ENCODE measurements around the gene MRPL1.
"Not testable (repeated sequence)": the region's sequence is repeated elsewhere in the genome, so short reads cannot be mapped to it uniquely, and the experiment has no call there.

Gene MRPL1

DNA sequence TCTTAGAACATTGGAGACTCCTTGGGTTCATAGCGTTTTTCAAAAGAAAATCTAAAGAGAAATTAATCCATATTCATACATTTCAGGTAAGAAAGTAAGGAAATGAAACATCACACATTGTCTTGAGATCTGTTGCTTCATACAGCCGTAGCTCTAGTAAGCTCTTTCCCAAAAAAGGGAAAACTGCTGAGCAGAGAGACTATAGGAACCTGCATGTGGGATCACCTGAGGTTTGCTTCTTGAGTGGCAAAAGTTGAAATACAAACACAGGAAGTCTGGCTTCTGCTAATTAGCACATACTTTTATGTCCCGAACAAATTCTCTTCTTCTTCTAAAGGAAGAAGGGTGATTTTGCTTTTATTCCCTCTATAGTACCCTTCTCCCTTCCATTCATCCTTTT is 57.7 kb downstream of the MRPL1 start:
- no peak for DNase-seq

DNA sequence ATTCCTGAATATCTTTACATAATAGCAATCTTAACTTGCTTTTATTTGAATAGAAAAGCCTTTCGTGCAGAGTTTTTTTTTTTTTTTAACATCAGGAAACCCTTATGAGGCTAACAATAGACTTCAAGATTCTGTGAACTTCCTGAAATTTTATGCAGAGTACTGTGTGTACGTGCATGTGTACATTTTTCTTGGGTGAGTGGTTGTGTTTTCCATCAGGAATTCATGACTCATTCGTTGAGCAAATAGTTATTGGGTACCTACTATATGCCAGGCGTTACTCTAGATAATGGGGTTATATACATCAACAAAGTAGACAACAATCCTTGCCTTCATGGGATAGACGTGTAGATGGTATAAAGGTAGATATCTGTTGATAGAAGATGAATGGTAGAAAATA is 59.1 kb downstream of the MRPL1 start:
- no peak for DNase-seq

DNA sequence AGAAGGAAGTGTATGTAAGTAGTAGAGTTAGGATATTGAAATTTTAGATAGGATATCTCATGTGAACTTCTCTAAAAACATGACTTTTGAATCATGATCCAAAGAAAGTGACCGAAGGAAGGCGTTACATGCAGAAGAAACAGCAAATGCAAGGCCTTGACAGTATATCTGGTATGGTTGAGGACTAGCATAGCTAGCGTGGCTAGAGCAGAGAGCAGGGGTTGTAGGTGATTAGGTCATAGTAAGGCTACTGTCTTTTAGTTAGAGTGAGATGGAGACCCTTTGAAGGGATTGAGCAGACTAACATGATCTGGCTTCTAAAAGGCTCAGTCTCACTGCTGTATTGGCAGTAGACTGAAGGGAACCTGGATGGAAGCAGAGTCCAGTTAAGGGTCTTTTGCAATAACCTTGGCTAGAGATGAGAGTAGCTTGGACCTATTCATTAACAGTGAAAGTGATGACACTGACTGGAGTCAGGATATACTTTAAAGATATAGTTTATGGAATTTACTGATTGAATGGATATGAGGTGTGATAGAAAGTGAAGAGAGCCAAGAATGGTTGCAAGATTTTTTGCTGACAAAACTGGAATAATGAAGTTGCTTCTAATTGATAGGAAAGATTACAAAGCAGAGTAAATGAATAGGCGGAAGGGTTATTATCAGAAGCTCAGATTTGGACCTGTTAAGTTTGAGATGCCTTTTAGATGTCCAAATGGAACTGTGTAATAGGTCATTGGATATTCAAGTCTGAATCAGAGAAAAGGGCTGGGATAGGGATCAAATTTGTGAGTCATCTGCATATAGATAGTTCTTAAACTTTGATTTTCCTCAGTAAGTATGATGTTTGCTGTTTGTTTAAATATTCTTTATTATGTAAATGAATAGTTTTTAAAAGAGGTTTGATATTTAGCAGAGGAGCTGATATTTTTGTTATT is 59.8 kb downstream of the MRPL1 start:
- DNase-seq: no peak

DNA sequence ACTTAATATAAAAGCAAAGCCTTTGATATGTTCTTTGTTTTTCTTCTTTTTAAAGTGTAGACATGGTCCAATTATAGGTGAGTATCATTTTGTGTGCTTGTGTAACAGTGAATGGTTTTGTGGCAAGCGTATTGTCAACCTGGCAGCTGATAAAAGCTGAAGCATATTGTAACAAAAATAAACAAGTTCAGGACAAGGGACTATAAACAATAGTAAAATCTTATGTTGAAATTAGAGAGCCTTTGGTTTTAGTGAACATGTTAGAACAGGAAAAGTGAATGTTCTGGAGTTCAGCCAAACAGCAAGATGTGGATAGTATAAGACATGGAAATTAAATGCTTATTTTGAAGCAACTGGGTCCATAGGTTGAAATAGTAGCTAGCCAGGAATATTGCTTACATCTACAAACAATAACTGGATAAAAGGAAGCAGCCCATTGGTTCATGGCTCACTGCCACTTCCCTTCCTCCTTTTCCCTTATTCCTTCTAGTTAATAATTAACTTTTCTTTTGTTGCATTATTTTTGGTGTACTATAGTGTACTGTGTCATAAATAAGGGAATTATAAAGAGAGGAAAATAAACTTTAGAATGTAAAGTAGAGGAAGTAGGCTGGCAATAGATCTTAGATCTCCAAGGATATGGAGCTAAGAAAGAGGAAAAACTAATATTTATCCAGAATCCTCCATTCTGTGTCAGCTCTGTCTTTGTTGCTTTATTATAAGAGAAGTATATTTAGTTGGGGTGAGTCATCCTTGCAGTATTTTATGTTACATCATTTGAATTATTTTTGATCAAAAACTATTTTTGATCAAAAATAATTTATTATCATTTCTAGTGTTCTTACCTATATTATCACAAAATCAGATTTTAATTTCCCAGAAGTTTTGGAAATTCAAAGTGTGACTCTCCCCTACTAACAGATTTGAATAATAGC is 65.6 kb downstream of the MRPL1 start:
- DNase-seq: no peak

DNA sequence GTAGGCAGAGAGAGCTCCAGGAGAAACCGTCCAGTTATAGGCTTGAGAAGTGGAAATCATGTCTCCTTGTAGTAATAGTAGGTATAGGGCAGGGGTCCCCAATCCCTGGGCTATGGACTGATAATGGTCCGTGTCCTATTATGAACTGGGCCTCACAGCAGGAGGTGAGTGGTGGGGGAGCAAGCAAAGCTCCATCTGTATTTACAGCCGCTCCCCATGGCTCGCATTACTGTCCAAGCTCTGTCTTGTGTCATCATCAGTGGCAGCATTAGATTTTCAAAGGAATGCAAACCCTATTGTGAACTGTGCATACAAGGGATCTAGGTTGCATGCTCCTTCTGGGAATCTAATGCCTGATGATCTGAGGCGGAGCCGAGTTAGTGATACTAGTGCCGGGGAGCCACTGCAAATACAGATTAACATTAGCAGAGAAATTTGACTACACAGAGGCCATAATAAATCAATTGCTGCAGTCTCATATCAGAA is 67.6 kb downstream of the MRPL1 start:
- DNase-seq: no peak

DNA sequence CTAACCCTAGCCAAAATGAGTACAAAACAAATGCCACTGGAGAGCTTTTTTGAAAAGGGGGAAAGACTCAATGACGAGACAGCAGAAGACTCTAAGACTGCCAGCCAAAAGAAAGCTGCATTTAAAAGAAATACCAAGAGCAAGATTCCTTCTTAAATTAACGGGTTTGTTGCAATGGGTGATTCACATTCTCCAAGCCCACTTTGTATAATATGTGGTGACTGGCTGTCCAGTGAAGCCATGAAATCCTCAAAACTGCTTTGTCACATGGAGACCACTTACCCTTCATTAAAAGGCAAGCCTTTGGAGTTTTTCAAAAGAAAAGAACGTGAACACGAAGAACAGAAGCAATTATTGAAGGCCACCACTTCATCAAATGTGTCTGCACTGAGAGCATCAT is 68.2 kb downstream of the MRPL1 start:
- no peak for DNase-seq

DNA sequence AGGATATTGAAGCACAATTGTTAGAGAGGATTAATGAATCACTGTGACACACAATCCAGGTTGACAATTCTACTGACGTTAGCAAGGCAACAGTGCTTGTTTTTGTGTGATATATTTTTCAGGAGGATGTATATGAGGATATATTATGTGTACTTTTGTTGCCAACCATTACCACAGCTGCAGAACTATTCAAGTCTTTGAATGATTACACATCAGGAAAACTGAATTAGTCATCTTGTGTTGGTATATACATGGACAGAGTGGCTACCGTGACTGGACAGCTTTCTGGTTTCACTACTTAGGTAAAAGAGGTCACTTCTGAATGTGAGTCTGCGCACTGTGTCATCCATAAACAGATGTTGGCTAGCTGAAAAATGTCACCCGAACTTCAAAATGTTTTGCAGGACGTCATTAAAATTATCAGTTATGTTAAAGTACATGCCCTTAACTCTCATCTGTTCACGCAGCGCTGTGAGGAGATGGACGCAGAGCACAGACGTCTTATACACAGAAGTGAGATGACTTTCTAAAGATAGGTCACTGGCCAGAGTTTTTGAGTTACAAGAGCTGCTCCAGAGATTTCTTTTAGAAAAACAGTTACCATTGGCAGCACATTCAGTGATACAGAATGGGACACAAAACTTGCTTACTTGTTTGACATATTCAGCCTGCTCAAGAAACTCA is 69.0 kb downstream of the MRPL1 start:
- no peak for DNase-seq

DNA sequence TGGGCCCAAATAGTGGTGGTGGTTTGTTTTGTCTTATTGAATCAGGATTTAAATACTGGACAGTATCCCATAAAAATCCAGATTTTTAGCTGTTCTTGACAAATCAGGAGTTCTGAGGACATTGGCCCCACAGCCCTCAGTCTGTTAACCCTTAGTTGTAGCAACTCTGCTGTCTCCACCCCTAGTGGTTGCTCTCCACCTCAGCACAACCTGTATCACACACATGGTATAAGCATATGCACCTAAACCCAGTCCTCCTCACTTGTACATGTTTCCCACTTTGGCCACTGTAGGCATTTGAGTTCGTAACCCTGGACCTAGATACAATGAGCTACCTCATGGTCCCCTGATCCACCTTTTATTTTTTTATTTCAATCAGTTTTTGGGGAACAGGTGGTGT is 75.9 kb downstream of the MRPL1 start:
- no peak for DNase-seq

DNA sequence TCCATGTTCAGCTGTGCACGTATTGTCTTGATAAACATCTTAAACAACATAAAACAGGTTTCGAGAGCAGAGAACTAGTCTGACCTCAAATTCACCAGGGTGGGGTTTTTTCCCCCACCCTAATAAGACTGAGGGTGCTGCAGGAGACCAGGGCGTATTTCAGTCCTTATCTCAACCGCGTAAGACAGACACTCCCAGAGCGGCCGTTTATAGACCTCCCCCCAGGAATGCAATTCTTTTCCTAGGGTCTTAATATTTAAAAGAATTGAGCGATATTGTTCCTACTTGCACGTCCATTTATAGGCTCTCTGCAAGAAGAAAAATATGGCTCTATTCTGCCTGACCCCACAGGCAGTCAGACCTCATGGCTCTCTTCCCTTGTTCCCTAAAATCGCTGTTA is 83.3 kb downstream of the MRPL1 start:
- not testable (repeated sequence) for DNase-seq

DNA sequence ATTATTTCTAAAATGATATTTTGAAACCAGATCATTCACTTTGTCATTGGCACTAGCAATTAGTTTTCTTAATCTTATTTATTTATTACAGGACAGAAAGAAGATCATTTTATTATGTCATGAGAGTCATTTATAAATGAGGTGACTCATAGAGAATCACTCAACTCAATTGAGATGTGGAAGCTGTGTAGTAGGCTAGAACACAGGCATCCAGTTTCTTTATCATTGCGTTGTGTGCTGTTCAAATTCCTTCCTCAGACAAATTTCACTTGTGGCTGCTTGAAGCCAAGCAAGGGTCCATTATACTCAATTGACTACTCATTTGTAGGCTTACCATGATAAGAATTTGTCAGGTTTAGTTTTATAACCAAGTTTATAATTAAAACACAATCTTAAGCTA is 87.6 kb downstream of the MRPL1 start:
- DNase-seq: no peak

DNA sequence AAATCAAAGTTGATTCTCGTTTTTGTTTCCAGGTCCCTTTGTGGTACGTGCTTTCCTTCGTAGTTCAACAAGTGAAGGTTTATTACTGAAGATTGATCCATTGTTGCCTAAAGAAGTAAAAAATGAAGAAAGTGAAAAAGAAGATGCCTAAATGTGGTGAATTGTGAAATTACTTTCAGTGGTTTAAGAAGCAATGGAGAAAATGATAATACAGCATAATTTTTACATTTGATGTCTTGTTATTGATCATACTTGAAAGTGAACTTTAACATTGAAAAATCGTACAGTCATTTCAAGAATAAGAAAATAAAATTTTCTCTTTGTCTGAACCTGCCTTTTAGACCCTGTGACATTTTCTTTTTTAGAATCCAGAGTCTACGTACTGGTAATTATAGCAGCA is 89.8 kb downstream of the MRPL1 start:
- DNase-seq: no peak

DNA sequence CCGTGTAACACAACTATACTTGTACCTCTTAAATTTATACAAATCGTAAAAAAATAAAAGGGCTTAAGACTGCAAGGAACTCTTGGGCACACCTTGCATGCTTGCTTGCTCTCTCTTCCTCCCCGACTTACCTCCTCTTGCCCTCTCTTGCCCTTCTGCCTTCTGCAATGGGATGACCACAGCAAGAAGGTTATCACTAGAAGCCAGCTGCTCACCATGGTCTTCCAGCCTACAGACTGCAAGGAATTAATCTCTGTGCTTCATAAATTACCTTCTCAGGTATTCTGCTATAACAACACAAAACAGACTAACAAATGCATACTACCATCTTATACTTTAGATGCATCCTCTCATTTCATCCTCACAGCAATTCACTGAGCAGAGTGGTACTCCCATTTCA is 92.1 kb downstream of the MRPL1 start:
- DNase-seq: no peak

DNA sequence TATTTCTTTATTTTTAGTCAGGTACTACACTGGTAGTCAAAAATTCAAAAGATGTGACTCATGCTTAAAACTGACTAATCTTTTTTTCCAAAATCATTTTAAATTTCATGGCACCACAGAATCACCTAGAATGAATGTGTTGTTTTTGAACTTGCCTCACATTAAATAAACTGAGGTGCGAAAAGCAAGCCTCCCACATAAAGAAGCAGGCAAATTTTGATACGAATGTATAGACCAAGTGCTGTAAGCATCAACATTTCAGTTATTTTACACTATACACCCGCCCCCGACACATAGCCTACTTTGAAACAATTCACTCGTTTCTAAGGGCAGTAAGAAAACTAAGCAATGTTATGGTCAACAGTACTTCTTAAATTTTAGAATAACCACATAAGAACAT is 94.3 kb downstream of the MRPL1 start:
- DNase-seq: no peak

DNA sequence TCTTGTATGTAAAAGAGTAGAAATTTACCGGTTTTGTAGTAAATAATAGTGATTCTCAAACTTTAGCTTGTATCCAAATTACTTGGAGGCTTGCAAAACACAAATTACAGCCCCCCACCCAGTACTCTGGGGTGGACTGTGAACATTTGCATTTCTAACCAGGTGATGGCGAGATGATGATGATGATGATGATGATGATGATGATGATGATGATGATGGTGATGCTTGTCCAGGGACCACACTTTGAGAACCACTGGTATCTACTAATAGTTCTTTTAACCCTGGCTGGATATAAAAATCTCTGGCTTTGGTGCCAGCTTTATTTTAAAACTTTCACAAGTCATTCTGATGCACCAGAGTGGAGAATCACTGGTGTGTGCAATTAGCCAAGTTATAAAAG is 96.3 kb downstream of the MRPL1 start:
- no peak for DNase-seq

DNA sequence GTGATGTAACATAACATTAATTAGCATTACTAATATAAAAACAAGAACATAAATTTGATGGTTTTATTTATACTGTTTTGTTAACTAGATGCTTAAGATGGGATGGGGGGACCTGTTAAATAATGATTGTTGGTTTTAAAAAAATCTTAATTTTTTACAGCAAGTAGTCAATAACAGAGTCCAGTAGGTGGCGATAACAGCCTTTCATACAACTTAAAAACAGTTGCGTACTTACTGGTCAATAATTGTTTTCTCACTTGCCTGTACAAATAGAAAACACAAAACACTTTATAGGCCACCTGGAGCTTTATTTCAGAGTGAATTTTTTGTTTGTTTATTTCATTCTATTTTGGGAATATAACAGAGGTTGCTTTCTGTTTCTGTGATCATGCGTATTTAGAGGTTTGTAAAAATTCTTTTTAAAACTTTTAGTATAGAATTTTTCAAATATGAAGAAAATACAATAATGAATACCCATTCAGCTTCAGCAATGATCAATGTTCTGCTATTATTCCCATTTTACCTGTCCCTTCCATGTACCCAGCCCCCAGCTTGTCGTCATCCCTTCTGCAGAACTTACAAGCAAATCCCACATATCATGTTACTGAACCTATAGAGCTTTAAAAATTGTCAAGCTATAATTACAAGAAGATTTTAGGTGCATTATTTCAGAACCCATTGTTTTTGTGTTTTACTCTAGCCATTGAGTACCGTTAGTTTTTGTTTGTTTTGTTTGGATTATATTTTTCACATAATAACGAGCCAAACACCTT is 97.1 kb downstream of the MRPL1 start:
- DNase-seq: peak; percentile 60

DNA sequence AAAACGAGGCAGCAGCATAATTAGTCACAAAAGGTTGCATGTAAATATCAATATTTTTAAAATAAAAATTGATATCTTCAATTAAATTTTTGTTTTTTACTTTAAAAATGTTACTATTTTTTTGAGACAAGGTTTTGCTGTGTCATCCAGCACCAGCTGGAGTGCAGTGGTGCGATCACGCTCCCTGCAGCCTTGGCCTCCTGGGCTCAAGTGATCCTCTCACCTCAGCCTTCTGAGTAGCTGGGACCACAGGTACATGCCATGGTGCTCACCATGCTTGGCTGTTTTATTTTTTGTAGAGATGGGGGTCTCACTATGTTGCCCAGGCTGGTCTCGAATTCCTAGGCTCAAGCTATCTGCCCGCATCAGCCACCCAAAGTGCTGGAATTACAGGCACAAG is 97.7 kb downstream of the MRPL1 start:
- no peak for DNase-seq

DNA sequence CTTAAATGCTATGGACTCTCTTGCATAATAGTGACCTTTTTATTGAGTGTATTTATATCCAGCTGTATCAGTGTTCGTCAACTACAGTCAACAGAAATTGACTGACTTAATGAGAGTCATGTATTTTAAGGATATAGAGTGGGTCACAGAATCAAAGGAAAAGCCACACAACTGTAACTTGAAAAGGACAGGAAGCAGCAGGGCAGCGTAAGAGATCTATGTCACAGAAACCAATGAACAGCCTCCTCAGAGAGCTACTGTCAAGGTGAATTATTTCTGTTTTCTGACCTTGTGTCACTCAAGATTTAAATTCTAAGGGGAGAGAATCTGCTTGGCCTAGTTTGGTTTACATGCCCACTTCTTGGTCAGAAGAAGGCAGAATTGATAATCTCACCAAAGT is 100.4 kb downstream of the MRPL1 start:
- DNase-seq: no peak

DNA sequence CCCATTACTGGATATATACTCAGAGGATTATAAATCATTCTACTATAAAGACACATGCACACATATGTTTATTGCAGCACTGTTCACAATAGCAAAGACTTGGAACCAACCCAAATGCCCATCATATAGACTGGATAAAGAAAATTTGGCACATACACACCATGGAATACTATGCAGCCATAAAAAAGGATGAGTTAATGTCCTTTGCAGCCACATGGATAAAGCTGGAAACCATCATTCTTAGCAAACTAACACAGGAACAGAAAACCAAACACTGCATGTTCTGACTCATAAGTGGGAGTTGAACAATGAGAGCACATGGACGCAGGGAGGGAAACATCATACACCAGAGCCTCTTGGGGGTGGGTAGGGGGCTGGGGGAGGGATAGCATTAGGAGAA is 111.0 kb downstream of the MRPL1 start:
- DNase-seq: not testable (repeated sequence)

DNA sequence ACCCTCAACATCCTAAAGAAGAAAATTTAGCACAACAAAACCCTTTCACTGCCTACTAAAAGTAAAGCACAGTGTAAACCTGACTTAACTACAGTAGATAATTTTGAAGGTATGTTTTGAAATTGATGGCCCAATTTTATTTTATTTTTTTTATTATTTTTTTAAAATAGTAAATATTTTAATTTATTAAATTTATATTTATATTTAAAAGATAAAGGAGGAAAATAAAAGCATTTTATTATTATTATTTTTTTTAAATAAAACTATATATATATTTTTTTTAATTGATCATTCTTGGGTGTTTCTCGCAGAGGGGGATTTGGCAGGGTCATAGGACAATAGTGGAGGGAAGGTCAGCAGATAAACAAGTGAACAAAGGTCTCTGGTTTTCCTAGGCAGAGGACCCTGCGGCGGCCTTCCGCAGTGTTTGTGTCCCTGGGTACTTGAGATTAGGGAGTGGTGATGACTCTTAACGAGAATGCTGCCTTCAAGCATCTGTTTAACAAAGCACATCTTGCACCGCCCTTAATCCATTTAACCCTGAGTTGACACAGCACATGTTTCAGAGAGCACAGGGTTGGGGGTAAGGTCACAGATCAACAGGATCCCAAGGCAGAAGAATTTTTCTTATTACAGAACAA is 120.4 kb downstream of the MRPL1 start:
- not testable (repeated sequence) for DNase-seq

DNA sequence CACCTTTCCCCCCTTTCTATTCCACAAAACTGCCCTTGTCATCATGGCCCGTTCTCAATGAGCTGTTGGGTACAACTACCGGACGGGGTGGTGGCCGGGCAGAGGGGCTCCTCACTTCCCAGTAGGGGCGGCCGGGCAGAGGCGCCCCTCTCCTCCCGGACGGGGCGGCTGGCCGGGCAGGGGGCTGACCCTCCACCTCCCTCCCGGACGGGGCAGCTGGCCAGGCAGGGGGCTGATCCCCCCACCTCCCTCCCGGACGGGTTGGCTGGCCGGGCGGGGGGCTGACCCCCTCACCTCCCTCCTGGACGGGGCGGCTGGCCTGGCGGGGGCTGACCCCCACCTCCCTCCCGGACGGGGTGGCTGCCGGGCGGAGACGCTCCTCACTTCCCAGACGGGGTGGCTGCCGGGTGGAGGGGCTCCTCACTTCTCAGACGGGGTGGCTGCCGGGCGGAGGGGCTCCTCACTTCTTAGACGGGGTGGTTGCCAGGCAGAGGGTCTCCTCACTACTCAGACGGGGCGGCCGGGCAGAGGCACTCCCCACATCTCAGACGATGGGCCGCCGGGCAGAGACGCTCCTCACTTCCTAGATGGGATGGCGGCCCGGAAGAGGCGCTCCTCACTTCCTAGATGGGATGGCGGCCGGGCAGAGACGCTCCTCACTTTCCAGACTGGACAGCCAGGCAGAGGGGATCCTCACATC is 121.1 kb downstream of the MRPL1 start:
- DNase-seq: not testable (repeated sequence)

DNA sequence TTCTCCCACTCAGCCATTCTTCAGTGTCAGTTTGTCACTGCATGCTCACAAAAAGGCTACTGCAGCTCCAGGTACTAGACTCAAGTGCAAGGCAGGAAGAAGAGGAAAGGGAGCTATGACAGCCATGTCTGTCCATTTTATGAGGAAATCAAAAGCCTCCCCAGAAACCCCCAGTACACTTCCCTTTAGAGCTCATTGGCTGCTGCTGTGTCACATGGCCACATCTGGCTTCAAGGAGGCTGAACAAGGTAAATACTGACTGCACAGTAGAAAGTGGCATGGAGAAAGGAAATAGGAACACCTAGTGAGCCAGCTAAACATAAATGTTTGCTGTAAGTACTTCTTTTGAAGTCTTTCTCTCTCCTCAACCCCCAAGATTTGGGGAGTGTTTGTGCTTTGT is 127.3 kb downstream of the MRPL1 start:
- no peak for DNase-seq

Data from NCI-H1092 treated with DMSO at 0.1 percent for 48 hours (cell line).